Sciatic nerve (tissue), 2 donors: ENCODE measurements around the gene NT5C1B. TPM values are rescaled to one million over a fixed set of nuclear protein-coding genes. Genes with fewer than 3 reads are reported as not detected.

Experiments used
- ATAC-seq: fragments of 200-7000 bp; cut with Tn5 transposase; one replicate; pipeline ENCODE4 v1.9.1; 2020; ENCODE audit warnings: mild to moderate bottlenecking, moderate library complexity
- DNase-seq: peaks from one replicate; pipeline ENCODE4 v3.0.0-alpha.2; 2020; ENCODE audit warnings: low spot score
- intact Hi-C: fragments of 100-400 bp; cut with DNase I; formaldehyde crosslinking; loops from one replicate; pipeline ENCODE4 v1.14.2; 2022
- total RNA-seq: library from RNA; stranded (reverse); fragmentation: NEBNext Ultra II Directional; extraction: Animal tissue kit (Norgen Biotek cat#: 25700); gene quantifications from one replicate; pipeline ENCODE4 v1.2.1, GENCODE V29; 2021
- donor health status: DM: no; HTN: no; CAD: no.
- donor health status: DM: no; HTN: no; CAD: no.

NT5C1B gene
- total RNA-seq, 1 donor from 2014 or later: not detected

GRCh38 chr2:18522484-18523146, 66.8 kb downstream of the NT5C1B start:
- DNase-seq (no peak), ATAC-seq (no peak)
- intact Hi-C loops: no loop called here

GRCh38 chr2:18520451-18521425, 68.6 kb downstream of the NT5C1B start:
- ATAC-seq (peak; percentile 94), DNase-seq (peak; percentile 90)
- intact Hi-C loops: no loop called here

- DNase-seq: no peak
- intact Hi-C loops: no loop called here
- peak; percentile 56 for ATAC-seq
Measured at GRCh38 chr2:18519914-18520450, 69.4 kb downstream of the NT5C1B start.

- intact Hi-C loops: no loop called here
- ATAC-seq (no peak), DNase-seq (no peak)
Measured at GRCh38 chr2:18518116-18519111, 71.0 kb downstream of the NT5C1B start.

GRCh38 chr2:18517386-18517785, 72.0 kb downstream of the NT5C1B start:
- intact Hi-C loops: no loop called here

GRCh38 chr2:18516112-18516511, 73.3 kb downstream of the NT5C1B start:
- no peak for ATAC-seq
- intact Hi-C loops: no loop called here

More at GRCh38 chr2:18517386-18517785, 72.0 kb downstream of the NT5C1B start:
- DNase-seq: no peak
- no peak for ATAC-seq

GRCh38 chr2:18514526-18515461, 74.6 kb downstream of the NT5C1B start:
- ATAC-seq: peak; percentile 45
- intact Hi-C loops: no loop called here
- DNase-seq: no peak

More at GRCh38 chr2:18516112-18516511, 73.3 kb downstream of the NT5C1B start:
- no peak for DNase-seq

Other genes with a start within 250 kb of the NT5C1B start
- gene RDH14, start 28.9 kb downstream of the NT5C1B start, total RNA-seq: 19.8 TPM